ENCODE measurements around the gene CEACAM16.

CEACAM16 gene

GRCh38 chr19:44702551-44703176 lies 3.7 kb downstream of the CEACAM16 start:
- no peak overlapping the region for H3K4me3 ChIP-seq (replicated peaks in 1 of 2; ENCODE audit: low read depth in 2 of 2, low read length in 2 of 2)
- TF ChIP-seq CTCF (IDR thresholded peaks at IDR 0.05; ENCODE audit: low read depth, low read length) = no peak
- DNase-seq (ENCODE audit: low read depth in 2 of 2) = no peak

- DNase-seq (ENCODE audit: low read depth in 2 of 2) = no peak
- H3K4me3 ChIP-seq (replicated peaks in 1 of 2; ENCODE audit: low read depth in 2 of 2, low read length in 2 of 2) = no peak overlapping the region
- TF ChIP-seq CTCF (IDR thresholded peaks at IDR 0.05; ENCODE audit: low read depth, low read length) = no peak
Measured at GRCh38 chr19:44703336-44704078, 4.6 kb downstream of the CEACAM16 start.

GRCh38 chr19:44704982-44705381 lies 6.0 kb downstream of the CEACAM16 start:
- TF ChIP-seq CTCF (IDR thresholded peaks at IDR 0.05; ENCODE audit: low read depth, low read length) = no peak
- no peak for DNase-seq (ENCODE audit: low read depth in 2 of 2)
- H3K4me3 ChIP-seq (replicated peaks in 1 of 2; ENCODE audit: low read depth in 2 of 2, low read length in 2 of 2) = no peak overlapping the region

- no peak for TF ChIP-seq CTCF (IDR thresholded peaks at IDR 0.05; ENCODE audit: low read depth, low read length)
- H3K4me3 ChIP-seq (replicated peaks in 1 of 2; ENCODE audit: low read depth in 2 of 2, low read length in 2 of 2) = no peak overlapping the region
- no peak for DNase-seq (ENCODE audit: low read depth in 2 of 2)
Measured at GRCh38 chr19:44705502-44706010, 6.6 kb downstream of the CEACAM16 start.

- no peak for TF ChIP-seq CTCF (IDR thresholded peaks at IDR 0.05; ENCODE audit: low read depth, low read length)
- H3K4me3 ChIP-seq (replicated peaks in 1 of 2; ENCODE audit: low read depth in 2 of 2, low read length in 2 of 2) = no peak overlapping the region
- no peak for DNase-seq (ENCODE audit: low read depth in 2 of 2)
Measured at GRCh38 chr19:44706506-44707236, 7.7 kb downstream of the CEACAM16 start.

GRCh38 chr19:44707794-44708193 lies 8.8 kb downstream of the CEACAM16 start:
- no peak overlapping the region for H3K4me3 ChIP-seq (replicated peaks in 1 of 2; ENCODE audit: low read depth in 2 of 2, low read length in 2 of 2)
- DNase-seq (ENCODE audit: low read depth in 2 of 2) = no peak

More at GRCh38 chr19:44707794-44708193, 8.8 kb downstream of the CEACAM16 start:
- no peak for TF ChIP-seq CTCF (IDR thresholded peaks at IDR 0.05; ENCODE audit: low read depth, low read length)
